ENCODE results near the gene S100A16. TPM values are rescaled to one million over a fixed set of nuclear protein-coding genes. Genes with fewer than 3 reads are reported as not detected.
"Not testable (repeated sequence)": the region's sequence is repeated elsewhere in the genome, so short reads cannot be mapped to it uniquely, and the experiment has no call there.

S100A16 gene
- total and polyA plus RNA-seq, 4 donors = 70.6 to 182 (median 141) TPM

GRCh38 chr1:153588482-153588881, 24.5 kb downstream of the S100A16 start:
- Histone ChIP-seq H3K9me3 (ENCODE audit: control insufficient read depth in 4 of 4, insufficient read depth in 3 of 4, low read length in 3 of 4) (no peaks in the 10 kb centered on the region), H3K9ac (ENCODE audit: insufficient read depth in 1 of 2, low read length in 2 of 2) (no peak overlapping the region), H3K4me3 (no peak overlapping the region), H3K27me3 (ENCODE audit: control insufficient read depth in 3 of 3, insufficient read depth in 3 of 3, low read length in 2 of 3) (no peaks in the 10 kb centered on the region), H3K27ac (ENCODE audit: low read depth in 1 of 2, low read length in 1 of 2) (no peak overlapping the region), H3K36me3 (ENCODE audit: control insufficient read depth in 4 of 4, insufficient read depth in 4 of 4, low read length in 4 of 4) (peaks cover 0 to 2% (median 0%) of the 10 kb centered on the region in 4 donors), H3K4me1 (ENCODE audit: control insufficient read depth in 5 of 5, insufficient read depth in 5 of 5, low read length in 5 of 5) (peaks cover 0 to 5% (median 0%) of the 10 kb centered on the region in 5 donors)
- ATAC-seq (ENCODE audit: insufficient read depth, low FRiP score) (no peak), DNase-seq (no peak)
- whole genome bisulfite sequencing, 2 donors = 91 to 92% methylated on average over 2 of the region's 2 CpGs
- TF ChIP-seq, protein P1, sequence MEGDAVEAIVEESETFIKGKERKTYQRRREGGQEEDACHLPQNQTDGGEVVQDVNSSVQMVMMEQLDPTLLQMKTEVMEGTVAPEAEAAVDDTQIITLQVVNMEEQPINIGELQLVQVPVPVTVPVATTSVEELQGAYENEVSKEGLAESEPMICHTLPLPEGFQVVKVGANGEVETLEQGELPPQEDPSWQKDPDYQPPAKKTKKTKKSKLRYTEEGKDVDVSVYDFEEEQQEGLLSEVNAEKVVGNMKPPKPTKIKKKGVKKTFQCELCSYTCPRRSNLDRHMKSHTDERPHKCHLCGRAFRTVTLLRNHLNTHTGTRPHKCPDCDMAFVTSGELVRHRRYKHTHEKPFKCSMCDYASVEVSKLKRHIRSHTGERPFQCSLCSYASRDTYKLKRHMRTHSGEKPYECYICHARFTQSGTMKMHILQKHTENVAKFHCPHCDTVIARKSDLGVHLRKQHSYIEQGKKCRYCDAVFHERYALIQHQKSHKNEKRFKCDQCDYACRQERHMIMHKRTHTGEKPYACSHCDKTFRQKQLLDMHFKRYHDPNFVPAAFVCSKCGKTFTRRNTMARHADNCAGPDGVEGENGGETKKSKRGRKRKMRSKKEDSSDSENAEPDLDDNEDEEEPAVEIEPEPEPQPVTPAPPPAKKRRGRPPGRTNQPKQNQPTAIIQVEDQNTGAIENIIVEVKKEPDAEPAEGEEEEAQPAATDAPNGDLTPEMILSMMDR (IDR thresholded peaks at IDR 0.05; ENCODE audit: control extremely low read depth, extremely low read depth) = no peak

GRCh38 chr1:153588033-153588432, 24.9 kb downstream of the S100A16 start:
- DNase-seq; H3K36me3 ChIP-seq (ENCODE audit: control insufficient read depth in 4 of 4, insufficient read depth in 4 of 4, low read length in 4 of 4); H3K9ac ChIP-seq (ENCODE audit: insufficient read depth in 1 of 2, low read length in 2 of 2); H3K4me1 ChIP-seq (ENCODE audit: control insufficient read depth in 5 of 5, insufficient read depth in 5 of 5, low read length in 5 of 5); H3K4me3 ChIP-seq; H3K27ac ChIP-seq (ENCODE audit: low read depth in 1 of 2, low read length in 1 of 2); H3K9me3 ChIP-seq (ENCODE audit: control insufficient read depth in 4 of 4, insufficient read depth in 3 of 4, low read length in 3 of 4); ATAC-seq (ENCODE audit: insufficient read depth, low FRiP score); H3K27me3 ChIP-seq (ENCODE audit: control insufficient read depth in 3 of 3, insufficient read depth in 3 of 3, low read length in 2 of 3): not testable (repeated sequence)
- whole genome bisulfite sequencing, 2 donors = 91 to 93% methylated on average over 10 of the region's 10 CpGs

GRCh38 chr1:153587314-153587713, 25.6 kb downstream of the S100A16 start:
- H3K27me3 ChIP-seq (ENCODE audit: control insufficient read depth in 3 of 3, insufficient read depth in 3 of 3, low read length in 2 of 3) = no peaks in the 10 kb centered on the region
- no peak overlapping the region for H3K4me3 ChIP-seq
- H3K36me3 ChIP-seq (ENCODE audit: control insufficient read depth in 4 of 4, insufficient read depth in 4 of 4, low read length in 4 of 4) = peaks cover 0 to 2% (median 0%) of the 10 kb centered on the region in 4 donors
- 56 to 69% methylated on average over 5 of the region's 5 CpGs for WGBS, 2 donors
- TF ChIP-seq, protein P1 (IDR thresholded peaks at IDR 0.05; ENCODE audit: control extremely low read depth, extremely low read depth) = no peak
- ATAC-seq (ENCODE audit: insufficient read depth, low FRiP score) (no peak), DNase-seq (no peak)
- no peak overlapping the region for H3K9ac ChIP-seq (ENCODE audit: insufficient read depth in 1 of 2, low read length in 2 of 2)
- no peaks in the 10 kb centered on the region for H3K4me1 ChIP-seq (ENCODE audit: control insufficient read depth in 5 of 5, insufficient read depth in 5 of 5, low read length in 5 of 5)
- no peak overlapping the region for H3K27ac ChIP-seq (ENCODE audit: low read depth in 1 of 2, low read length in 1 of 2)
- no peaks in the 10 kb centered on the region for H3K9me3 ChIP-seq (ENCODE audit: control insufficient read depth in 4 of 4, insufficient read depth in 3 of 4, low read length in 3 of 4)

- Histone ChIP-seq H3K4me1 (ENCODE audit: control insufficient read depth in 5 of 5, insufficient read depth in 5 of 5, low read length in 5 of 5) (no peaks in the 10 kb centered on the region), H3K27me3 (ENCODE audit: control insufficient read depth in 3 of 3, insufficient read depth in 3 of 3, low read length in 2 of 3) (no peaks in the 10 kb centered on the region), H3K4me3 (no peak overlapping the region), H3K9me3 (ENCODE audit: control insufficient read depth in 4 of 4, insufficient read depth in 3 of 4, low read length in 3 of 4) (no peaks in the 10 kb centered on the region), H3K27ac (ENCODE audit: low read depth in 1 of 2, low read length in 1 of 2) (no peak overlapping the region), H3K36me3 (ENCODE audit: control insufficient read depth in 4 of 4, insufficient read depth in 4 of 4, low read length in 4 of 4) (peaks cover 0 to 2% (median 0%) of the 10 kb centered on the region in 4 donors), H3K9ac (ENCODE audit: insufficient read depth in 1 of 2, low read length in 2 of 2) (no peak overlapping the region)
- no peak for DNase-seq
- 54 to 61% methylated on average over 1 of the region's 1 CpG for WGBS, 2 donors
- no peak for ATAC-seq (ENCODE audit: insufficient read depth, low FRiP score)
- TF ChIP-seq, protein P1 (IDR thresholded peaks at IDR 0.05; ENCODE audit: control extremely low read depth, extremely low read depth) = no peak
These were observed 26.6 kb downstream of the S100A16 start for GRCh38 chr1:153586347-153586746.

Data from lung (tissue), 12 donors.